ENCODE data around the gene STK17A.
"Not testable (repeated sequence)": the region's sequence is repeated elsewhere in the genome, so short reads cannot be mapped to it uniquely, and the experiment has no call there.

The STK17A gene

GRCh38 chr7:43658718-43659548 is 76.0 kb downstream of the STK17A start:
- DNase-seq (ENCODE audit: low spot score) = no peak

- no peak for DNase-seq (ENCODE audit: low spot score)
Measured at GRCh38 chr7:43659549-43659896, 76.6 kb downstream of the STK17A start.

- no peak for DNase-seq (ENCODE audit: low spot score)
Measured at GRCh38 chr7:43660141-43660540, 77.2 kb downstream of the STK17A start.

GRCh38 chr7:43664681-43665080 is 81.8 kb downstream of the STK17A start:
- DNase-seq (ENCODE audit: low spot score) = no peak

- DNase-seq (ENCODE audit: low spot score) = no peak
Measured at GRCh38 chr7:43666938-43667337, 84.0 kb downstream of the STK17A start.

- no peak for DNase-seq (ENCODE audit: low spot score)
Measured at GRCh38 chr7:43668035-43668434, 85.1 kb downstream of the STK17A start.

- DNase-seq (ENCODE audit: low spot score) = no peak
Measured at GRCh38 chr7:43669286-43670081, 86.6 kb downstream of the STK17A start.

- no peak for DNase-seq (ENCODE audit: low spot score)
Measured at GRCh38 chr7:43671521-43671920, 88.6 kb downstream of the STK17A start.

GRCh38 chr7:43673243-43673976 is 90.5 kb downstream of the STK17A start:
- DNase-seq (ENCODE audit: low spot score) = not testable (repeated sequence)

- DNase-seq (ENCODE audit: low spot score) = no peak
Measured at GRCh38 chr7:43674559-43675436, 91.9 kb downstream of the STK17A start.
